Activated T-helper 1 cell treated with anti-CD3 and anti-CD28 coated beads, Interleukin-12 subunit alpha, Interleukin-12 subunit beta, Interleukin-2, Interleukin-4 antibody, amounts not matched to agents 30 ng/mL and 10 ng/mL and 1 ng/mL, durations not matched to agents 14 hours and 24 hours and 36 hours (primary cell): ENCODE measurements around the gene RALGPS1. TPM values are rescaled to one million over a fixed set of nuclear protein-coding genes. Genes with fewer than 3 reads are reported as not detected.

ENCODE experiments used
- DNase-seq: peaks from one replicate; pipeline ENCODE4 v3.0.0; 2021; ENCODE audit warnings: low spot score
- H3K27ac Mint-ChIP-seq: one replicate; pipeline ENCODE4 v1.8.0; 2021; ENCODE audit warnings: mild to moderate bottlenecking, mixed read lengths
- H3K27me3 Mint-ChIP-seq: one replicate; pipeline ENCODE4 v1.8.0; 2022; ENCODE audit warnings: mild to moderate bottlenecking, moderate library complexity, mixed read lengths; ENCODE audit not compliant: insufficient read depth
- H3K36me3 Mint-ChIP-seq: one replicate; pipeline ENCODE4 v1.8.0; 2021; ENCODE audit warnings: low read depth, mixed read lengths
- H3K4me1 Mint-ChIP-seq: one replicate; pipeline ENCODE4 v1.8.0; 2021; ENCODE audit warnings: low read depth, mixed read lengths
- H3K4me3 Mint-ChIP-seq: one replicate; pipeline ENCODE4 v1.8.0; 2021; ENCODE audit warnings: mild to moderate bottlenecking, moderate library complexity, mixed read lengths
- H3K9me3 Mint-ChIP-seq: one replicate; pipeline ENCODE4 v1.8.0; 2021; ENCODE audit warnings: mixed read lengths
- intact Hi-C: fragments of 100-400 bp; cut with micrococcal nuclease; formaldehyde crosslinking; loops from one replicate; pipeline ENCODE4 v1.15.1; 2024
- total RNA-seq: library from RNA; stranded (reverse); gene quantifications from 2 replicates; pipeline ENCODE4 v1.2.3, GENCODE V29; 2022

The RALGPS1 gene
- total RNA-seq, 1 donor from 2014 or later = 1.4 TPM

DNA sequence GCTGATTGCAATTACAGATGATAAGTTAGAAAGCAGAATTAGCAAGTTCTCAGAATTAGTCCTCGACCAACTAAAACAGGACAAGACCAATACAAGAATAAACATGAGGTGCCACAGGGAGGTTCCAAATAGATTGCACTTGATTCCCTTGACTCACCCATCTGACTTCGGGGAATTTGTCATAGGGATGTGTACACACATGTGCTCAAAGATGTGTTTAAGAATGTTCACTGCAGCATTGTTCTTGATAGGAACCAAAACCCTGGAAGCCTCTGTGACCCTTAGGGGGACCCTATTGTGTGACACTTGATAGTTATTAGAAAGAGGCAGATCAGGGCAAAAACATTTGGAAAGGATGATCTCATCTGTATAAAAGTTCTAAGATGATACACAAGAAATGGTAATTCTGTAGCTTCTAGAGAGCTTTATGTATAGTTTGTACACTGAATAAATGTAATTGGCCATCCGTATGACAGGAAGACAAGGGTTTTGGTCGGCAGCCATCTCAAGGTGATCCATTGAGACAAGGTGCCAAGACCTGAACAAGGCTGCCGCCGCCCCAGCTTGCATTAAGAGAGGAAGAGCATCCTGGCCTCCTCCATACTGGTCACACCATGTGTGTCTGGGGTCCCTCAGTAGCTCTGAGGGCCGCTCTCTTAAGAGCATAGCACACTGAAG lies 301.8 kb downstream of the RALGPS1 start:
- intact Hi-C loops = no loop called here
- H3K4me3 Mint-ChIP-seq = no peak overlapping the region
- DNase-seq = no peak
- peaks cover 2% of the 10 kb centered on the region for H3K4me1 Mint-ChIP-seq
- peaks cover 4% of the 10 kb centered on the region for H3K27me3 Mint-ChIP-seq
- no peaks in the 10 kb centered on the region for H3K9me3 Mint-ChIP-seq
- H3K36me3 Mint-ChIP-seq = no peaks in the 10 kb centered on the region
- no peak overlapping the region for H3K27ac Mint-ChIP-seq

DNA sequence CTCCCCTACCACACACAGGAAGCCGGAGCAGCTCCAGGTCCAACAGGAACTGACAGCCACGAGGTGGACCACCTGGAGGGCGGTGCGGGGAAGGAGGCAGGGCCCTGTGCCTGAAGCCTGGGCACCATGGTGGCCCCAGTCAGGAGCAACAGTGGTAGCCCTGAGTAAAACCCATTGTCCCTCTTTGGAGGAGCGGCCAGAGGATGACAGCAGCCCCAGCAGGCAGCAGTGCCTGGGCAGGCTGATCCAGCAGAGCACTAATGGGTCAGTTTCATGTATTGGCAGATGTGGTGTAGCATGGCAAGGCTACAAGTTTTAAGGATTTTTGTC lies 302.3 kb downstream of the RALGPS1 start:
- no peak for DNase-seq
- Mint-ChIP-seq H3K27ac (no peak overlapping the region), H3K4me1 (peaks cover 6% of the 10 kb centered on the region), H3K36me3 (no peaks in the 10 kb centered on the region), H3K4me3 (no peak overlapping the region), H3K27me3 (peaks cover 4% of the 10 kb centered on the region), H3K9me3 (no peaks in the 10 kb centered on the region)
- intact Hi-C loops = no loop called here

DNA sequence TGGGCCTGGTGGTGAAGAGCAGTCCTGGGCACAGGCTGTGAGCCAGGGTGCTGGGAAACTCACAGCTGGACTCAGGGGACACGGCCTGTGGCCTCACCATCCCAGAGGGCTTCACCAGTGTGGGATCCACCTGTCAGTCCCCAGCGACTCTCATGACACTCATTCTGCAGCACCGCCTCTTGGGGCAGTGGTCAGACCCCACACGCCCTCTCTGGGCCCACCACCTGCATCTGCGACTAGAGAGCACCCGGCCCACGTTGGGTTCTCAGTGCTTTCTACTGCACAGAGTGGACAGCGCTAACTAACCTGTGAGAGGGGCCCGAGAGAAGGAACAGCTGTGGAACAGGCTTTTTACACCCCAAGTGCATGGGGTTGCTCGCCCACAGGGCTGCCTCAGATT lies 304.2 kb downstream of the RALGPS1 start:
- intact Hi-C loops = no loop called here
- H3K4me1 Mint-ChIP-seq = peaks cover 12% of the 10 kb centered on the region
- H3K36me3 Mint-ChIP-seq = no peaks in the 10 kb centered on the region
- no peaks in the 10 kb centered on the region for H3K9me3 Mint-ChIP-seq
- H3K27ac Mint-ChIP-seq = no peak overlapping the region
- no peak overlapping the region for H3K4me3 Mint-ChIP-seq
- H3K27me3 Mint-ChIP-seq = peaks cover 20% of the 10 kb centered on the region
- DNase-seq = no peak

DNA sequence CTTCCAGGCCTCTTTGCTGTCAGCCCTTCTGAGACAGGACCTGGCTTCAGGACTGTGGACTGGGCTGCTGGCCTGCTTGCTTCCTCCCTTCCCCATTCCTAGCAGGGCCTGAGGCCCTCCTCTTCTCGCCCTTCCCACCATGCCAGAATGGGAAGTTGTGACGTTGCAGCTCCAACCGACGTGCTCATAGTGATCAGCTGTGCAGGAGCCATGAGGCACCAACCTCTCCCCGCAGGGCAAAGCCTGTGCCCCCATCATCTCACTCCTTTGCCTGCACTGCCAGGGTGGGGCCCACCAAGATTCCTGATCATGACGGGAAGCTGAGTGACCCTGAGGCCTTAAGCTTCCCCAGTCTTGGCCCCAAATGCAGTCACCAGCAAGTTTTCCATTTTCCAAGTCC lies 304.9 kb downstream of the RALGPS1 start:
- H3K9me3 Mint-ChIP-seq = no peaks in the 10 kb centered on the region
- H3K27ac Mint-ChIP-seq = no peak overlapping the region

DNA sequence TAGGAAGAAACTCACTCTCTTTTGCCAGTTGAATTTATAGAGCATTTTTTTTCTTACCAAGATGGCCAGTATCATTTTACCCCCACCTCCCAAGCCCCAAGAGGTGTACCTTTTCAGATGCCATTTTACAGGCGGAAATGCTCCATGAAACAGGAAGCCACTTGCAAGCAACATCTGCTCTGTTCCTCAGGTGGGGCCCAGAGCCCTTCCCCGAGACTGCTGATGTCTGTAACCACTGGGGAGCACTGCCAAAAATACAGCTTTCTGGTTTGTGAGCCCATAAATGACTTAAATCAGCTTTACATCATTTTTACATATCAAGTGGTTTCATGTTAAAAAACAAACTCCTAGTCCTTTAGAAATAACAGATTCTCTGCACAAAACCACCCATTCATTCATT lies 307.1 kb downstream of the RALGPS1 start:
- intact Hi-C loops = loop anchor here (10.0 kb wide), 3 partner anchors 233 to 1813 kb away; partner anchors contain the start of genes LRSAM1, MIGA2, RPL12 and SH2D3C
- DNase-seq = no peak
- peaks cover 32% of the 10 kb centered on the region for H3K27me3 Mint-ChIP-seq
- no peak overlapping the region for H3K27ac Mint-ChIP-seq
- no peaks in the 10 kb centered on the region for H3K9me3 Mint-ChIP-seq
- H3K4me3 Mint-ChIP-seq = no peak overlapping the region
- no peaks in the 10 kb centered on the region for H3K36me3 Mint-ChIP-seq
- peaks cover 17% of the 10 kb centered on the region for H3K4me1 Mint-ChIP-seq

More for the DNA sequence above, 304.9 kb downstream of the RALGPS1 start:
- H3K36me3 Mint-ChIP-seq = no peaks in the 10 kb centered on the region
- no peak overlapping the region for H3K4me3 Mint-ChIP-seq
- H3K4me1 Mint-ChIP-seq = peaks cover 12% of the 10 kb centered on the region
- H3K27me3 Mint-ChIP-seq = peaks cover 26% of the 10 kb centered on the region
- no peak for DNase-seq
- intact Hi-C loops = no loop called here

DNA sequence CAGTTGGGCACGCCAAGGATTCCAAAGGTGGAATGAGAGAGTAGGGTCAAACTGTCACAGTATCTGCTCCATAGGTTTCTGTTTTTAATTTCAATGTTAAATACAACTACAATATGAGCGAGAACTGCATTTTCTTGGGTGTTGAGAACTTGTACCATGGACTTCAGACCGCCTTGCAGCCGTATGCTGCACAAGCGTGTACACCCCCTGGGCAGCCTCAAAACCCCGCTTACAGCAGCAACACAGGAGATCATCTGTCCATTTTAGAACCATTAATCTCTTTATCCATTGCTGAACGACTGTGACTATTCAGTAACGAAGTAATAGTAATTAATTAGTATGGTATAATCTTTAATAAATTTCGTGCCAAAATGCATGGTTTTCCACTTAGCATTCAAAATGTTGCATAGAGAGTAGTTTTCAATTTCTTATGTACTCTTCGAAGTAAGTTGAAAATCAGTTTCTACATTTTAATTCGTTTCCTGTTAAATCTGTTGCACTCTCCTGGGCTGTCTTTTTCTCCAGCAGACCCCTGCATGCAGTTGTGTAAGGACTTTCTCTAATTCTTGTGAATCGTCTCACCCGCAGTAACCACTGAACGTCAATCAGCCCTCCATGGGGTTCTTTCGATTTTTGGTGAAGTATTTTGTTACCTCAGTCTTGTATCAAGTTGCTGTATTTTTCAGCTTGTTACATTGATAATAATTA lies 308.0 kb downstream of the RALGPS1 start:
- Mint-ChIP-seq H3K27me3 (peaks cover 39% of the 10 kb centered on the region), H3K4me1 (peaks cover 18% of the 10 kb centered on the region), H3K9me3 (no peaks in the 10 kb centered on the region), H3K36me3 (no peaks in the 10 kb centered on the region), H3K4me3 (no peak overlapping the region), H3K27ac (no peak overlapping the region)
- intact Hi-C loops = loop anchor here (10.0 kb wide), 3 partner anchors 232 to 1812 kb away; partner anchors contain the start of genes LRSAM1, MIGA2, RPL12 and SH2D3C
- DNase-seq = no peak

DNA sequence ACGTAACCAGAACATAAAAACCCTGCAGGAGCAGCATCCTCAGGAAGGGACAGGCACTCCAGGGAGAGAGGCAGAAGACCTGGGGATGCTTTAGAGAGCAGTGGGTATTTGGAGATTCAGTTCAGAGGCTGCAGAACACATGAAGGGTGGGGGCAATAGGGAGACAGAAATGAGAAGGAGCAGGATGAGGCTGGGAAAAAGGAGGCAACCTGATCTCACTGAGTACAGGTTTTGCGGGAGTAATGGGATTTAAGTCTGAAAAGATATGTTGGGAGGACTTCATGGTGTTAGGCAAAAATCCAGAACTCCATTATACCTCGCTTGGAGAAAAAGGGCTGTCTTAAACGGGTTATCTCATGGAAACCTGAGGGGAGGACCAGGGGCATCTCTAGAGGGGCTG lies 308.7 kb downstream of the RALGPS1 start:
- Mint-ChIP-seq H3K27ac (peak overlapping the region; percentile 13), H3K9me3 (no peaks in the 10 kb centered on the region), H3K4me1 (peaks cover 18% of the 10 kb centered on the region), H3K27me3 (peaks cover 42% of the 10 kb centered on the region), H3K4me3 (peak overlapping the region; percentile 37), H3K36me3 (no peaks in the 10 kb centered on the region)
- intact Hi-C loops = loop anchor here (10.0 kb wide), 3 partner anchors 232 to 1812 kb away; partner anchors contain the start of genes LRSAM1, MIGA2, RPL12 and SH2D3C
- no peak for DNase-seq

DNA sequence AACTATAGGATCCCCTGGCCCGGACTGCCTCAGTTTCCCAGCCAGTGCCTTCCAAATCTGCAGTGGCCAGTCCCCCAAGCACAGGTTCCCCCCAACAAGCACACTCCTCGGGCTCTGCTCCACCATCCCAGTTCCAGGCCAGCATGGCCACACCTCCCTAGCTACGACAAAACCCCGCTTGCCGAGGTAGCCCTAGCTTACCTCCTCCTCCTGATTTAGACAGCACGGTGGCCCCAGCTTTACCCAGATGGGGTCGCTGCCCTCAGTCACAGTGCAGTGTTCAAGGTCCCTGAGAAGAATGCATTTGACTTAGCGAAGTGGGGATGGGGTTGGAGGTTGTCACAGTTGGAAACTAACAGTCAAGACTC lies 309.2 kb downstream of the RALGPS1 start:
- Mint-ChIP-seq H3K4me3 (peak overlapping the region; percentile 85), H3K27me3 (peaks cover 42% of the 10 kb centered on the region)
- DNase-seq = no peak

DNA sequence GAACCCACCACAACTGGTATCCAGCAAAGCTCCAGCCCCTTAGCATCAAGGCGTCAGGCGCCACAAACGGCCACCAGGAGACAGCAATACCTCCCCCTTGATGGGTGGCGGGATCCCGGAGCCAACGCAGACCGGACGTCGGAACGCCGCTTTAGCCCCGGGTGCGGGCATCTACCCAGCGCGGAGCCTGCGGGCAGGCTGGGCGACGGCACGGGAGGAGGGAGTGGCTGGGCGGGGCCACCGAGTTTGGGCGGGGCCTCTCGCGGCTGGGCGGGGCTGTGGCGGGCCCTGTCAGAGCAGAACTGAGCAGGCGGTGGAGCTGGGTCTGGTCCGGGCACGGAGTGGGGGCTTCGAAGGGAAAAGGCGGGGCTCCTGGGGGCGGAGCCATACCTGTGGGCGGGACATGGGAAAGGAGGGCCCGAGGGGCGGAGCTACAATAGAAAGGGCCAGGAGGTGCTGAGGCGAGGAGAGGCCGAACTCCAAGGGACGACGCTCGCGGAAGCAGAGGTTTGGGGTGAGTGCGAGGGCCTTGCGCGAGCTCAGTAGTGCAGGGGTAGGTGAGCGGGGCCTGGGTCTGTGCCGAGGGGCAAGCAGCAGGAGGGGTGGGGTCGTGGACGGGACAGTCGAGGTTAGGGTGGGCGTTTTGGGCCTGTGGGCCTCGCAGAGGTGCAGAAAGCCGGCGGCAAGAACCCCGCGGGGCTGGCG lies 309.7 kb downstream of the RALGPS1 start:
- Mint-ChIP-seq H3K27me3 (peaks cover 42% of the 10 kb centered on the region), H3K9me3 (no peaks in the 10 kb centered on the region), H3K36me3 (no peaks in the 10 kb centered on the region), H3K4me1 (peaks cover 18% of the 10 kb centered on the region), H3K27ac (peak overlapping the region; percentile 97), H3K4me3 (peak overlapping the region; percentile 85)
- intact Hi-C loops = loop anchor here (1.0 to 10.0 kb wide), 10 partner anchors 21 to 1810 kb away; partner anchors contain the start of genes LRSAM1, MIGA2, RALGPS1 and RPL12
- DNase-seq = peak; percentile 82

More for the DNA sequence above, 309.2 kb downstream of the RALGPS1 start:
- H3K36me3 Mint-ChIP-seq = no peaks in the 10 kb centered on the region
- intact Hi-C loops = loop anchor here (1.0 to 10.0 kb wide), 10 partner anchors 22 to 1811 kb away; partner anchors contain the start of genes LRSAM1, MIGA2, RALGPS1 and RPL12
- H3K4me1 Mint-ChIP-seq = peaks cover 18% of the 10 kb centered on the region
- no peaks in the 10 kb centered on the region for H3K9me3 Mint-ChIP-seq
- H3K27ac Mint-ChIP-seq = no peak overlapping the region

DNA sequence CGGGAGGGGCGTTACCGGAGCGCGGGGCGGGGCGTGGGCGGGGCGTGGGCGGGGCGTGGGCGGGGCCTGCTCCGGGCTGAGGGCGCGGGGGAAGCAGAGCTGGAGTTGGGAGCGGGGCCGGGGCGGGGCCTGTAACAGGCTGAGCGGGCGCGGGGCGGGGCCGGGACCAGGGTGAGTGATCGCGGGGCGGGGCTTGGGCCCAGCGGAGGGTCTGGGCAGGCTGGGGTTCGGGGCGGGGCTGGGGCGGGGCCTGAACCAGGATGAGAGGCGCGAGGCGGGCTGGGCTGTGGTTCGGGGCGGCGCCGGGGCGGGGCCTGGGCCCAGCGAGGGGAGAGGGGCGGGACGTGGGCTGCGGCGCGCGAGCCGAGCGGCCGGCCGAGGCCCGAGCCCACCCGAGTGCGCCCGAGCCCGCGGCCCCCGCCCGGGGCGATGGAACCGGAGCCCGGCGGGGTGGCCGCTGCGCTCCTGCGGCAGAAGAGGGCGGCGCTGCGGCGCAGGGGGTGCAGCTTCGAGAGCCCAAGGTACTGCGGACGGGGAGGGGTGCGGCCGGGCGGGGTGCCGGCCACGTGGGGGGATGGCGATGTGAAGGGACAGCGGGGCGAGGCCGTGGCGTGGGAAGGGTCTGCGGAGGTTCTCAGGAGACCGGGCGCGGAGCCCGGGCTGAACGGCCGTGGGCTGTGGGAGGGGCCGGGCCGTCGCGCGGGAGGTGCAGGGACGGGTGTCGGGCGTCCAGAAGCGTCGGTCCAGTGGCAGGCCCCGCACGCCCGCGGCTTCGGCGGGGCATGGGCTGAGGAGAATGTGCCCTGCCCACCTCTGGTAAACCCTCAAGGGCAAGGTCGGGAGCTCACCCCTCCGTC lies 310.5 kb downstream of the RALGPS1 start:
- intact Hi-C loops = loop anchor here (1.0 to 10.0 kb wide), 10 partner anchors 20 to 1810 kb away; partner anchors contain the start of genes LRSAM1, MIGA2, RALGPS1 and RPL12
- peak; percentile 87 for DNase-seq
- Mint-ChIP-seq H3K4me1 (peaks cover 18% of the 10 kb centered on the region), H3K27ac (no peak overlapping the region), H3K36me3 (no peaks in the 10 kb centered on the region), H3K9me3 (no peaks in the 10 kb centered on the region), H3K4me3 (peak overlapping the region; percentile 85), H3K27me3 (peaks cover 42% of the 10 kb centered on the region)

DNA sequence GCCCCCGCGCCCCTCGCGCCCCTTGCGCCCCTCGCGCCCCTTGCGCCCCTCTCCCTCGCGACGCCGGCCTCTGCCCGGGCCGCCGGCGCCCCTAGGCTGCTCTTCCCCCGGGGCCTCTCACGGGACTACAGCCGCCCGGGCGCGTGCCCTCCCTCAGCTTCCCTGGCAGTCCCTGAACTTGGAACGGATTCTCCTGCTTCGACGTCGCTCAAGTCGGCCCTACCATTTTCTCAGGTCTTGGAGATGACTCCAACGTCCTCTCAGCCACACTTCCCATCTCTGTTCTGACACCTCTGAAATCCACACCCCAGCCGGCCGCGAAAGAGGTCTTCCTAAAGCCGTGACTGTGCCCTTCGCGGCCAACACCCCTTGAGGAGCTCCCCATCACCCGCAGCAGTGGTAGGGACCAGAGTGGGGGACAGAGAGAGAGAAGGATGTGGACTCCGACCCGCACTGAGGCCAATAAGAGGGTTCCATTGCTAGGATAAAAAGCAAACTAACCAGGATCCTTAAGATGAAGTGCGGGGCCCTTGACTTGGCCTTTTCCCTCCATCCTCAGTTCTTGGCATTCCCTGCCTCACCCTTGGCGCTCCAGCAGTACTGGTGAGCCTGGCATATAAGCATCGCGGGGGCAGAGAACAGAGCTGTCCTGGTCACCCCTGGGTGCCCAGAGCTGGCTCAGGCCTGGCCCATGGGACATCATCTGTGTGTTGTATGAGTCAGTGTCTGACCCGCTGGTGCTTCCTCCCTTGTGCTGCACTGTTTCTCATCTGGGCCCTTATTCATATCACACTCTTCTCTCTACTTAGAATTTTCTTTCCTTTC lies 311.4 kb downstream of the RALGPS1 start:
- intact Hi-C loops = loop anchor here (2.0 to 10.0 kb wide), 6 partner anchors 163 to 1809 kb away; partner anchors contain the start of genes LRSAM1, MIGA2, RPL12 and SH2D3C
- Mint-ChIP-seq H3K27me3 (peaks cover 42% of the 10 kb centered on the region), H3K9me3 (no peaks in the 10 kb centered on the region), H3K4me1 (peaks cover 18% of the 10 kb centered on the region), H3K27ac (peak overlapping the region; percentile 79), H3K36me3 (no peaks in the 10 kb centered on the region), H3K4me3 (peak overlapping the region; percentile 82)
- DNase-seq = no peak
